IPS-15b (cell line): ENCODE results near the gene FXYD7.
A peak's percentile ranks its signal among the peaks of the same experiment; 100 is the strongest.

Experiments used
- H3K27me3 ChIP-seq: one replicate; pipeline ENCODE4 v1.6.1; 2013; ENCODE audit warnings: low read length; ENCODE audit not compliant: control insufficient read depth, insufficient read depth
- H3K36me3 ChIP-seq: one replicate; pipeline ENCODE4 v1.6.1; 2013; ENCODE audit warnings: low read length; ENCODE audit not compliant: control insufficient read depth, insufficient read depth
- H3K4me1 ChIP-seq: one replicate; pipeline ENCODE4 v1.6.1; 2013; ENCODE audit warnings: mild to moderate bottlenecking, low read length; ENCODE audit not compliant: control insufficient read depth, insufficient read depth
- H3K4me3 ChIP-seq: one replicate; pipeline ENCODE4 v1.5.1; 2013; ENCODE audit warnings: low read depth, low read length
- H3K9ac ChIP-seq: one replicate; pipeline ENCODE4 v1.6.1; 2013; ENCODE audit warnings: low read depth, mild to moderate bottlenecking, low read length
- H3K9me3 ChIP-seq: one replicate; pipeline ENCODE4 v1.6.1; 2013; ENCODE audit warnings: mild to moderate bottlenecking, low read length; ENCODE audit not compliant: control insufficient read depth, insufficient read depth

Gene FXYD7

GRCh38 chr19:35115177-35115951 is 27.7 kb upstream of the FXYD7 start, which contains the start of gene FXYD3:
TSS of gene FXYD3 (plus strand) at chr19:35115823. CDS start at chr19:35119377, 3,554 bp downstream.
- Histone ChIP-seq H3K9me3 (no peaks in the 10 kb centered on the region), H3K27me3 (peaks cover 2% of the 10 kb centered on the region), H3K4me3 (peak within 1 kb of the TSS; percentile 52), H3K4me1 (peaks cover 14% of the 10 kb centered on the region), H3K36me3 (no peaks in the 10 kb centered on the region), H3K9ac (no peak within 1 kb of the TSS)

GRCh38 chr19:35116072-35116801 is 26.8 kb upstream of the FXYD7 start:
- Histone ChIP-seq H3K9me3 (no peaks in the 10 kb centered on the region), H3K4me3 (no peak overlapping the region), H3K4me1 (peaks cover 12% of the 10 kb centered on the region), H3K36me3 (no peaks in the 10 kb centered on the region), H3K27me3 (peaks cover 2% of the 10 kb centered on the region), H3K9ac (no peak overlapping the region)

DNA sequence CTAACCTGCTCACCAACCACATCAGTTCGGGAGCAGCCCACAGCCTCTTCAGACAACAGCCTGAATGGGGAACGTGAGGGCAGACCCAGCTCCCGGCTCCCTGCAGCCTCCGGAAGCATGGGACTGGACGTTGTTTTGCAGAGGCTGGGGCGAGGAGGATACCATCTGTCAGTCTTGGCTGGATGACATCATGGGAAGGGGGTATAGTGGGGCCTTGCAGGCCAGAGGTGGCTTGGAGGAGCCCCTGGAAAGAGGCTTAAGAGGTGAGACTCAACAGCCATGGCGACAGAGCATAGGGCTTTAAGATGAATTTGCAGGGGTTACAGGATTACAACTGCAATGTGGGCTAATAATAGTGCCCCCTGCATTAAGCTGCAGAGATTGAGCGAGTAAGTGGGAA is 25.9 kb upstream of the FXYD7 start:
- Histone ChIP-seq H3K9ac (no peak overlapping the region), H3K36me3 (no peaks in the 10 kb centered on the region), H3K4me1 (peaks cover 12% of the 10 kb centered on the region), H3K4me3 (no peak overlapping the region), H3K27me3 (peaks cover 2% of the 10 kb centered on the region), H3K9me3 (no peaks in the 10 kb centered on the region)

GRCh38 chr19:35117799-35118198 is 25.3 kb upstream of the FXYD7 start:
- peaks cover 2% of the 10 kb centered on the region for H3K27me3 ChIP-seq
- no peak overlapping the region for H3K4me3 ChIP-seq
- no peaks in the 10 kb centered on the region for H3K36me3 ChIP-seq
- no peaks in the 10 kb centered on the region for H3K9me3 ChIP-seq
- peaks cover 12% of the 10 kb centered on the region for H3K4me1 ChIP-seq
- no peak overlapping the region for H3K9ac ChIP-seq

- Histone ChIP-seq H3K36me3 (no peaks in the 10 kb centered on the region), H3K4me1 (peaks cover 18% of the 10 kb centered on the region), H3K4me3 (no peak overlapping the region), H3K9me3 (no peaks in the 10 kb centered on the region), H3K27me3 (peaks cover 2% of the 10 kb centered on the region), H3K9ac (no peak overlapping the region)
These were observed 24.6 kb upstream of the FXYD7 start for GRCh38 chr19:35118268-35119020.

DNA sequence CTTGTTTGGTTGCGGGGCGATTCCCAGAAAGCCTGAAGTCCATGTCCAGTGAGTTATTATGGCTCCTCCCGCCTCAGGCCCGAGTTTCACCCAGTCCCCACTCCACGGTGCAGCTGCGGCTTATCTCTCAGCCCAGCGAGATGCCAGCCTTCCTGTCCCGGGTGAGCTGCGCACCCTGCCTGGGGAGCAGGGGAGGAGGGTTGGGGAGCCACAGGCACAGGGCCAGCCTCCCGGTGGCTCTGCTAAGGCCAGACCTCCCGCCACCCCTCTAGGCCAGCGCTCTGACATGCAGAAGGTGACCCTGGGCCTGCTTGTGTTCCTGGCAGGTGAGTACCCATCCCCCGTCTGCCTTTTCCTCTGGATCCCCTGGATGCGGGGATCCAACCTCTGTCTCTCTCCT is 24.0 kb upstream of the FXYD7 start:
- Histone ChIP-seq H3K4me1 (peaks cover 17% of the 10 kb centered on the region), H3K9ac (no peak overlapping the region), H3K4me3 (no peak overlapping the region), H3K36me3 (no peaks in the 10 kb centered on the region), H3K27me3 (peaks cover 2% of the 10 kb centered on the region), H3K9me3 (no peaks in the 10 kb centered on the region)

GRCh38 chr19:35119578-35120155 is 23.4 kb upstream of the FXYD7 start:
- Histone ChIP-seq H3K4me3 (no peak overlapping the region), H3K27me3 (peaks cover 2% of the 10 kb centered on the region), H3K36me3 (no peaks in the 10 kb centered on the region), H3K4me1 (peaks cover 13% of the 10 kb centered on the region), H3K9ac (no peak overlapping the region), H3K9me3 (no peaks in the 10 kb centered on the region)

- Histone ChIP-seq H3K4me3 (no peak overlapping the region), H3K36me3 (no peaks in the 10 kb centered on the region), H3K9me3 (no peaks in the 10 kb centered on the region), H3K27me3 (peaks cover 2% of the 10 kb centered on the region), H3K4me1 (peaks cover 11% of the 10 kb centered on the region), H3K9ac (no peak overlapping the region)
These were observed 22.6 kb upstream of the FXYD7 start for GRCh38 chr19:35120492-35120891.

GRCh38 chr19:35120898-35121297 is 22.2 kb upstream of the FXYD7 start:
- Histone ChIP-seq H3K4me3 (no peak overlapping the region), H3K27me3 (peaks cover under 1% of the 10 kb centered on the region), H3K36me3 (no peaks in the 10 kb centered on the region), H3K9me3 (no peaks in the 10 kb centered on the region), H3K4me1 (peaks cover 11% of the 10 kb centered on the region), H3K9ac (no peak overlapping the region)

DNA sequence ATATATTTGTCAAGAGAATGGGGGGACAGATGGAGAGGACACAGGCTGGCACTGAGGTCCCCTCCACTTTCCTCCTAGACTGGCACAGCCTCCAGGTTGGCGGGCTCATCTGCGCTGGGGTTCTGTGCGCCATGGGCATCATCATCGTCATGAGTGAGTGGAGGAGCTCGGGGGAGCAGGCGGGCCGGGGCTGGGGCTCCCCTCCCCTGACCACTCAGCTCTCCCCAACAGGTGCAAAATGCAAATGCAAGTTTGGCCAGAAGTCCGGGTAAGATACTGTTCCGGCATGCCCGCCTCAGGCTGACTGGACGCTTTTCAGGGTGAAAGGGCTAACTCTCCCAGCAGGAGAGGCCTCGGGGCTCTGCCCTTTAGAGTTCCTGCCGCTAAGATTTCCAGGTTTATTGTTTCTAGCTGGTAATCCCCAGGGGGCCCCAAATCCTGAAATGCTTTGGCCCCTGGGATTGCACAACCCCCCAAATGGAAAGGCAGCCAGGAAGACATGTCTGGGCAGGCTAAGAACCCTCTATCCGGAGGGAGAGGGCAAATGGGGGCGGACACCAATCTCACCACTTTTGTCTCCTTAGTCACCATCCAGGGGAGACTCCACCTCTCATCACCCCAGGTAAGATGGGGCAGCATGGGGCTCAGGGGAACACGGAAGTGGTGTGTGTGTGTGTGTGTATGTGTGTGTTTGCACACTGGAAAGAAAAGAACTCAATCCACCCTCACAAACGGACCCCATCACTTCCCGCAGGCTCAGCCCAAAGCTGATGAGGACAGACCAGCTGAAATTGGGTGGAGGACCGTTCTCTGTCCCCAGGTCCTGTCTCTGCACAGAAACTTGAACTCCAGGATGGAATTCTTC is 20.1 kb upstream of the FXYD7 start:
- Histone ChIP-seq H3K27me3 (no peaks in the 10 kb centered on the region), H3K9me3 (no peaks in the 10 kb centered on the region), H3K4me1 (peaks cover 8% of the 10 kb centered on the region), H3K4me3 (no peak overlapping the region), H3K36me3 (no peaks in the 10 kb centered on the region), H3K9ac (no peak overlapping the region)

- Histone ChIP-seq H3K36me3 (no peaks in the 10 kb centered on the region), H3K27me3 (no peaks in the 10 kb centered on the region), H3K9ac (no peak overlapping the region), H3K4me1 (peaks cover 8% of the 10 kb centered on the region), H3K9me3 (no peaks in the 10 kb centered on the region), H3K4me3 (no peak overlapping the region)
These were observed 19.5 kb upstream of the FXYD7 start for GRCh38 chr19:35123573-35123972.
